Fibroblast of lung (primary cell): ENCODE data around the gene CHST15.

Experiments used
- EZH2 ChIP-seq: IDR thresholded peaks from 2 replicates; pipeline ENCODE4 v1.5.1; 2012; ENCODE audit warnings: low read length, control low read depth, mild to moderate bottlenecking; ENCODE audit errors: missing control alignments
- TF ChIP-seq, protein P1 (sequence below), 2 donors: IDR thresholded peaks in 1 of 2; conservative IDR thresholded peaks in 1 of 2; 1 replicate in 1 of 2; 2 replicates in 1 of 2; pipeline ENCODE4 v1.5.1; 2011 to 2012; ENCODE audit warnings: low read length in 2 of 2, control low read depth in 1 of 2, inconsistent platforms in 1 of 2, low read depth in 1 of 2, mild to moderate bottlenecking in 1 of 2

DNA sequence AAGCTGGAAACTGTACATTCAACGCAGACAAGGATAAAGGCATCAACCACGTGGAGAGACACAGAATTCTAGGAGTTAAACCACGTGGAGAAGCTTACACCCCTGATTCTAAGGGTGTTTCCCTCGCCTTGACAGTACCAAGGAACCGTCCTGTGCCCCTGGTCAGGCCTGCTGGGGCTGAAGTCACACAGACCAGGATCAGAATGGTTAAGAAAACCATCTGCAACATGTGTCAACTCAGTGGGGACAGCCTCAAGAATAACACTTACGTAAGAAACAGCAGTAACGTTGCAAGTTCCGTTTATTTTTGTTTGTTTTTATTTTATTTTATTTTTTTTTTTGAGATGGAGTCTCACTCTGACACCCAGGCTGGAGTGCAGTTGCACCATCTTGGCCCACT lies 55.6 kb downstream of the CHST15 start:
- TF ChIP-seq, protein P1, sequence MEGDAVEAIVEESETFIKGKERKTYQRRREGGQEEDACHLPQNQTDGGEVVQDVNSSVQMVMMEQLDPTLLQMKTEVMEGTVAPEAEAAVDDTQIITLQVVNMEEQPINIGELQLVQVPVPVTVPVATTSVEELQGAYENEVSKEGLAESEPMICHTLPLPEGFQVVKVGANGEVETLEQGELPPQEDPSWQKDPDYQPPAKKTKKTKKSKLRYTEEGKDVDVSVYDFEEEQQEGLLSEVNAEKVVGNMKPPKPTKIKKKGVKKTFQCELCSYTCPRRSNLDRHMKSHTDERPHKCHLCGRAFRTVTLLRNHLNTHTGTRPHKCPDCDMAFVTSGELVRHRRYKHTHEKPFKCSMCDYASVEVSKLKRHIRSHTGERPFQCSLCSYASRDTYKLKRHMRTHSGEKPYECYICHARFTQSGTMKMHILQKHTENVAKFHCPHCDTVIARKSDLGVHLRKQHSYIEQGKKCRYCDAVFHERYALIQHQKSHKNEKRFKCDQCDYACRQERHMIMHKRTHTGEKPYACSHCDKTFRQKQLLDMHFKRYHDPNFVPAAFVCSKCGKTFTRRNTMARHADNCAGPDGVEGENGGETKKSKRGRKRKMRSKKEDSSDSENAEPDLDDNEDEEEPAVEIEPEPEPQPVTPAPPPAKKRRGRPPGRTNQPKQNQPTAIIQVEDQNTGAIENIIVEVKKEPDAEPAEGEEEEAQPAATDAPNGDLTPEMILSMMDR (conservative IDR thresholded peaks at IDR 0.05 in 1 of 2, IDR thresholded peaks at IDR 0.05 in 1 of 2; ENCODE audit: low read depth in 1 of 2, low read length in 2 of 2) = no peak
- TF ChIP-seq EZH2 = no peak
